HepG2 (cell line): ENCODE results near the gene CFAP54. TPM values are rescaled to one million over a fixed set of nuclear protein-coding genes. Genes with fewer than 3 reads are reported as not detected.

Experiments
- AHDC1 ChIP-seq: sonication (generic); formaldehyde crosslinking; IDR thresholded peaks from 2 replicates; pipeline ENCODE4 v1.5.1; 2020; ENCODE audit warnings: mild to moderate bottlenecking, missing genetic modification reagents, borderline replicate concordance
- BCL3 ChIP-seq: sonication (generic); formaldehyde crosslinking; IDR thresholded peaks from 2 replicates; pipeline ENCODE4 v1.5.1; 2020; ENCODE audit warnings: mild to moderate bottlenecking, missing genetic modification reagents, moderate library complexity
- CBX2 ChIP-seq, 2 experiments: fragments of 200-600 bp in 1 of 2; sonication (generic); formaldehyde crosslinking in 1 of 2; IDR thresholded peaks; 2 replicates each; pipeline versions ENCODE4 v1.7.0 to v1.8.1; 2018 to 2022; ENCODE audit warnings: low read depth in 2 of 2, low read length in 1 of 2, mild to moderate bottlenecking in 1 of 2, missing genetic modification reagents in 1 of 2
- GATAD2A ChIP-seq: IDR thresholded peaks from 2 replicates; pipeline ENCODE4 v1.6.1; 2016
- NCOA1 ChIP-seq: sonication (generic); formaldehyde crosslinking; IDR thresholded peaks from 2 replicates; pipeline ENCODE4 v1.9.0; 2021; ENCODE audit warnings: missing genetic modification reagents
- NKX3-1 ChIP-seq: sonication (generic); formaldehyde crosslinking; IDR thresholded peaks from 2 replicates; pipeline ENCODE4 v1.5.0; 2020; ENCODE audit warnings: missing genetic modification reagents
- ZNF138 ChIP-seq: sonication (generic); formaldehyde crosslinking; IDR thresholded peaks from 2 replicates; pipeline ENCODE4 v1.5.0; 2020; ENCODE audit warnings: mild to moderate bottlenecking, low read depth, missing genetic modification reagents
- ZNF430 ChIP-seq: sonication (generic); formaldehyde crosslinking; IDR thresholded peaks from 2 replicates; pipeline ENCODE4 v1.9.0; 2021; ENCODE audit warnings: mild to moderate bottlenecking, missing genetic modification reagents
- ZNF432 ChIP-seq: sonication (generic); formaldehyde crosslinking; IDR thresholded peaks from 2 replicates; pipeline ENCODE4 v1.5.0; 2020; ENCODE audit warnings: missing genetic modification reagents, mild to moderate bottlenecking, borderline replicate concordance
- ZNF446 ChIP-seq: sonication (generic); formaldehyde crosslinking; IDR thresholded peaks from 2 replicates; pipeline ENCODE4 v1.5.0; 2020; ENCODE audit warnings: mild to moderate bottlenecking, missing genetic modification reagents
- polyA plus RNA-seq, 8 experiments: library from polyadenylated mRNA; depleted of rRNA in 3 of 8; stranded (reverse) in 7 of 8; unstranded in 1 of 8; fragments of >200 nt; fragmentation: Illumina TruSeq in 4 of 8; extraction: Trizol in 4 of 8; gene quantifications; 2 replicates each; pipeline versions ENCODE4 v1.2.1 to v1.2.3, GENCODE V29; 2011 to 2016; ENCODE audit warnings: low read depth in 4 of 8, missing spikeins in 1 of 8, mixed read lengths in 1 of 8; ENCODE audit not compliant: insufficient read depth in 1 of 8
- total RNA-seq, 5 experiments: library from RNA; depleted of rRNA; stranded (reverse); fragments of >200 nt; fragmentation: Illumina TruSeq; extraction: Trizol; gene quantifications; 2 replicates each; pipeline ENCODE4 v1.2.3, GENCODE V29; 2016; ENCODE audit warnings: low read depth in 1 of 5

CFAP54 gene
- total and polyA plus RNA-seq, 2 of the 13 experiments (the other 11 are each of a cell fraction or from before 2014, with no cell fraction given), result not detected

- no peak for TF ChIP-seq AHDC1 (CRISPR knock-in tag)
- no peak for TF ChIP-seq CBX2 (IDR thresholded peaks at IDR 0.05; ENCODE audit: low read depth, low read length)
- TF ChIP-seq CBX2 (CRISPR knock-in tag; IDR thresholded peaks at IDR 0.05; ENCODE audit: low read depth), result no peak
- no peak for TF ChIP-seq ZNF432 (CRISPR knock-in tag)
- no peak for TF ChIP-seq ZNF446 (CRISPR knock-in tag)
- no peak for TF ChIP-seq ZNF138
- no peak for TF ChIP-seq NCOA1 (CRISPR knock-in tag)
- no peak for TF ChIP-seq NKX3-1 (CRISPR knock-in tag)
- TF ChIP-seq ZNF430, result no peak
- TF ChIP-seq BCL3, result no peak
- TF ChIP-seq GATAD2A (CRISPR knock-in tag), result no peak
- TF ChIP-seq, all 625 proteins: peak for 0
Observed at GRCh38 chr12:96513681-96514080, 24.3 kb downstream of the CFAP54 start (continued).
